GM12878 (cell line): ENCODE results near the gene EGR1. TPM values are rescaled to one million over a fixed set of nuclear protein-coding genes. Genes with fewer than 3 reads are reported as not detected.

ENCODE experiments used
- ATAC-seq: fragments of 200-7000 bp; cut with Tn5 transposase; 3 replicates; pipeline ENCODE4 v1.9.1; 2020; ENCODE audit warnings: mild to moderate bottlenecking, moderate library complexity
- BruUV-seq: library from RNA; stranded (reverse); fragments of 400-500 nt; replicated peaks from 2 replicates; lab custom pipeline; 2021; lab: Mats Ljungman, UMichigan
- CTCF ChIA-PET: fragments of 300-600 bp; sonication (Branson Sonifier 250); formaldehyde crosslinking; extraction: SDS; loops from one replicate; lab custom pipeline; 2021; ENCODE audit warnings: inconsistent platforms; lab: Yijun Ruan, JAX
- POLR2A ChIA-PET: fragments of 350-600 bp; formaldehyde crosslinking; extraction: SDS; loops from one replicate; lab custom pipeline; 2021; ENCODE audit warnings: inconsistent platforms; lab: Charles Lee
- RAD21 ChIA-PET: fragments of 300-600 bp; sonication (Branson Sonifier 250); formaldehyde crosslinking; loops from one replicate; lab custom pipeline; 2023; ENCODE audit warnings: antibody characterized with exemption; ENCODE audit not compliant: unreplicated experiment; lab: Charles Lee
- SMC1A ChIA-PET: fragments of 300-600 bp; sonication (Branson Sonifier 250); formaldehyde crosslinking; loops from one replicate; lab custom pipeline; 2023; ENCODE audit not compliant: unreplicated experiment, uncharacterized antibody; lab: Charles Lee
- DNase-seq: peaks from one replicate; pipeline ENCODE4 v3.0.0-alpha.2; 2011; ENCODE audit warnings: low read depth, low spot score
- FAIRE-seq: peaks from 3 replicates; lab custom pipeline; 2011; peaks lifted over from hg19 to GRCh38; lab: Jason Lieb, UNC
- H2AFZ ChIP-seq: 2 replicates; pipeline ENCODE4 v1.6.0; 2011; ENCODE audit warnings: low read depth, low read length, control low read depth; ENCODE audit not compliant: control insufficient read depth
- H3K27ac ChIP-seq: 2 replicates; pipeline ENCODE4 v1.5.1; 2011; ENCODE audit warnings: control low read depth; ENCODE audit not compliant: control insufficient read depth, insufficient read depth
- H3K27me3 ChIP-seq, 2 experiments: replicated peaks in 1 of 2; 2 replicates each; pipeline versions ENCODE4 v1.6.0 to v1.6.1; 2011; ENCODE audit warnings: low read length in 1 of 2; ENCODE audit not compliant: control insufficient read depth in 2 of 2, insufficient read depth in 2 of 2
- H3K36me3 ChIP-seq, 2 experiments: 2 replicates each; pipeline ENCODE4 v1.5.1; 2011; ENCODE audit warnings: low read length in 1 of 2; ENCODE audit not compliant: control insufficient read depth in 2 of 2, insufficient read depth in 2 of 2
- H3K4me1 ChIP-seq: 2 replicates; pipeline ENCODE4 v1.6.1; 2011; ENCODE audit warnings: mild to moderate bottlenecking, low read length, moderate library complexity, mixed read lengths; ENCODE audit not compliant: control insufficient read depth, insufficient read depth
- H3K4me2 ChIP-seq: 2 replicates; pipeline ENCODE4 v1.6.0; 2011; ENCODE audit warnings: control low read depth; ENCODE audit not compliant: control insufficient read depth, insufficient read depth
- H3K4me3 ChIP-seq: fragments of 200-600 bp; sonication (generic); 2 replicates; pipeline ENCODE4 v1.5.1; 2016
- H3K79me2 ChIP-seq: 2 replicates; pipeline ENCODE4 v1.6.0; 2011; ENCODE audit warnings: low read length; ENCODE audit not compliant: control insufficient read depth, insufficient read depth
- H3K9ac ChIP-seq: 2 replicates; pipeline ENCODE4 v1.8.0; 2011; ENCODE audit warnings: low read length, control low read depth, mixed read lengths; ENCODE audit not compliant: control insufficient read depth, insufficient read depth
- H3K9me3 ChIP-seq: replicated peaks from 3 replicates; pipeline ENCODE4 v1.5.1; 2011; ENCODE audit warnings: mild to moderate bottlenecking, low read length; ENCODE audit not compliant: control insufficient read depth, insufficient read depth
- H4K20me1 ChIP-seq: 2 replicates; pipeline ENCODE4 v1.6.0; 2011; ENCODE audit not compliant: control insufficient read depth, insufficient read depth
- ATF7 ChIP-seq: fragments of 450-650 bp; IDR thresholded peaks from 2 replicates; pipeline ENCODE4 v1.6.1; 2016; ENCODE audit warnings: low read depth, mild to moderate bottlenecking
- CHD1 ChIP-seq: IDR thresholded peaks from 2 replicates; pipeline ENCODE4 v1.6.1; 2012; ENCODE audit warnings: low read depth, low read length, improper control_type of control experiment
- EP300 ChIP-seq, 2 experiments: fragments of 150-350 bp in 1 of 2; IDR thresholded peaks; 2 replicates each; pipeline ENCODE4 v1.6.1; 2011 to 2012; ENCODE audit warnings: low read depth in 2 of 2, low read length in 2 of 2, borderline replicate concordance in 1 of 2, improper control_type of control experiment in 1 of 2, inconsistent platforms in 1 of 2; ENCODE audit not compliant: control insufficient read depth in 1 of 2
- IRF5 ChIP-seq: fragments of 450-650 bp; IDR thresholded peaks from 2 replicates; pipeline ENCODE4 v1.6.1; 2017; ENCODE audit warnings: borderline replicate concordance
- KLF5 ChIP-seq: fragments of 450-650 bp; IDR thresholded peaks from 2 replicates; pipeline ENCODE4 v1.6.1; 2014; ENCODE audit warnings: mild to moderate bottlenecking; ENCODE audit not compliant: partially characterized antibody
- PML ChIP-seq: IDR thresholded peaks from 2 replicates; pipeline ENCODE4 v1.6.1; 2012; ENCODE audit warnings: low read length, inconsistent platforms
- WGBS: methylation state at CpG from one replicate; pipeline ENCODE4 v1.1.6; 2016; ENCODE audit warnings: low lambda C conversion rate; ENCODE audit not compliant: insufficient replicate concordance, insufficient coverage; ENCODE audit errors: missing lambda C conversion rate; 5-methylcytosine and 5-hydroxymethylcytosine counted together
- in situ Hi-C: fragments of 300-500 bp; cut with MboI; formaldehyde crosslinking; loops from 9 replicates; pipeline ENCODE4 v1.14.3; 2018; ENCODE audit warnings: mixed read lengths
- intact Hi-C: fragments of 100-400 bp; cut with micrococcal nuclease; formaldehyde crosslinking; loops from one replicate; pipeline ENCODE4 v1.14.2; 2022; ENCODE audit not compliant: unreplicated experiment
- polyA plus RNA-seq, 11 experiments: library from polyadenylated mRNA; depleted of rRNA in 4 of 11; unstranded in 6 of 11; stranded (reverse) in 5 of 11; fragments of >200 nt; fragmentation: Nextera tagmentation in 4 of 11; fragmentation: Illumina TruSeq in 1 of 11; extraction: Ambion mirVana in 4 of 11; extraction: Trizol in 1 of 11; gene quantifications; 1 replicate in 1 of 11; 2 replicates in 10 of 11; pipeline versions ENCODE4 v1.2.1 to v1.2.3, GENCODE V29; 2011 to 2016; ENCODE audit warnings: inconsistent platforms in 2 of 11, missing spikeins in 2 of 11, low read depth in 1 of 11
- total RNA-seq, 4 experiments: library from RNA; depleted of rRNA in 3 of 4; stranded (reverse); fragments of >200 nt in 3 of 4; fragmentation: Illumina TruSeq in 1 of 4; extraction: Trizol in 1 of 4; gene quantifications; 2 replicates each; pipeline versions ENCODE4 v1.2.1 to v1.2.3, GENCODE V29; 2013 to 2021

The EGR1 gene
- total and polyA plus RNA-seq, 10 of the 15 experiments (the other 5 are each of a cell fraction or from before 2014, with no cell fraction given), result 0.89 to 7.3 (median 2.5) TPM

DNA sequence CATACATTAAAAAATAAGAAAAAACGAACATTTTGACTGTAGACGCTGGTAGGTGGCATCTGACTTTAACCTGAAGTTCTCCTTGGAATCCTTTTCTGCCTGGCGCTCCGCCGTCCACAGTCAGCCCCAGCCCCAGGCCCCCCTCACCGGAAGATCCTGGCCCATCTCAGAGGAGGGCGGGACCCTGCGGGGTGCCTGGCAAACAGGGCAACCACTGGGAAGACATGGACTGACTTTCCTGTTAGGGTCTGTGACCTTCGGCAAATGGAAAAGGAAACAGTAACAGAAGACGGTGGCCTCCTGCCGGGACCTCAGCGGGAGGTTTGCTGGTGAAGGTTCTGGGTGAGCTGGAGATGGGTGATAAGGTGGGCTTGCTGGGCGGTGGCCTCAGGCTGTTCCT, 11.7 kb upstream of the EGR1 start:
- intact Hi-C loops (no loop called here), in situ Hi-C loops (no loop called here)
- Histone ChIP-seq H3K4me2 (no peak overlapping the region), H3K27me3 (no peaks in the 10 kb centered on the region; a peak in 1 of 4 replicates), H3K79me2 (no peaks in the 10 kb centered on the region), H3K4me3 (no peak overlapping the region), H3K36me3 (no peaks in the 10 kb centered on the region), H3K9ac (no peak overlapping the region), H2AFZ (no peak overlapping the region), H4K20me1 (no peaks in the 10 kb centered on the region), H3K4me1 (peaks cover 4% of the 10 kb centered on the region; the same call in 1 of the 2 replicates), H3K9me3 (no peaks in the 10 kb centered on the region), H3K27ac (no peak overlapping the region)
- no TSS peak for BruUV-seq
- POLR2A ChIA-PET, result no interaction called here
- DNase-seq (no peak), ATAC-seq (no peak), FAIRE-seq (no peak)
- TF ChIP-seq ATF7 (no peak), CHD1 (no peak), IRF5 (no peak), PML (no peak), KLF5 (no peak), EP300 (IDR thresholded peaks at IDR 0.05; ENCODE audit: borderline replicate concordance in 1 of 2, control insufficient read depth in 1 of 2, low read depth in 2 of 2, low read length in 2 of 2) (no peak)
- WGBS, result 60% methylated on average over 13 of the region's 13 CpGs
- RAD21 ChIA-PET, result interaction anchor here (5.8 kb wide), 1 partner anchor 50 kb away, joined by 56 read pairs; no protein-coding TSS in a partner anchor
- SMC1A ChIA-PET, result no interaction called here
- CTCF ChIA-PET, result interaction anchor here (0.9 to 7.0 kb wide), 2 partner anchors 50 to 94 kb away, joined by 3 to 123 read pairs; no protein-coding TSS in a partner anchor
